Stimulated activated CD8-positive, alpha-beta memory T cell treated with anti-CD3 and anti-CD28 coated beads, Interleukin-7, amount 100 ng/mL, for 1 hour (primary cell): ENCODE results near the gene ADAM19.
"Not testable (repeated sequence)": the region's sequence is repeated elsewhere in the genome, so short reads cannot be mapped to it uniquely, and the experiment has no call there.

ENCODE experiments used
- DNase-seq, 2 donors: peaks; one replicate each; pipeline ENCODE4 v3.0.0-alpha.2; 2020; ENCODE audit warnings: low read depth in 2 of 2

Gene ADAM19

GRCh38 chr5:157486221-157486681 is 89.3 kb downstream of the ADAM19 start:
- no peak for DNase-seq

DNA sequence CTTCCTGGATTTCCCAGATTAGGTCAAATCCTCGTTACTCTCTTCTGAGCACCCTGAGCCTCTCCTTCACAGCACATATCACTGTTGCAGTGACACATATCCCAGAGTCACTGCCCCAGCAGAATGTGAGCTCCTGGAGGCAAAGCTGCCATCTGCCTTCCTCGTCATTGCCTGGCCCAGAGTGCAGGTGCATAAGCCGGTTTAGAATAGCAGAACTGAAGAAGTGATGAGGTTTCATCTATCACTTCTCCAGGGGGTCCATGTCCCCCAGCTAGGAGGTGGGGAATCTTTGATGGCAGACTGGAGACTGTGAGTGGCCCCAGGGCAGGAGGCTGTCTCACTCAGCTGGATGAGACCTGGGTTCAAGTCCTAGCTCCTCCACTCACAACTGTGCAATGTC is 89.8 kb downstream of the ADAM19 start:
- no peak for DNase-seq

- DNase-seq, result no peak
These were observed 90.2 kb downstream of the ADAM19 start for GRCh38 chr5:157485340-157485739.

- no peak for DNase-seq
These were observed 90.8 kb downstream of the ADAM19 start for GRCh38 chr5:157484768-157485167.

- DNase-seq, result not testable (repeated sequence)
These were observed 92.9 kb downstream of the ADAM19 start for GRCh38 chr5:157482702-157483101.

- no peak for DNase-seq
These were observed 93.9 kb downstream of the ADAM19 start for GRCh38 chr5:157481666-157482065.

GRCh38 chr5:157481265-157481664 is 94.3 kb downstream of the ADAM19 start:
- no peak for DNase-seq

- no peak for DNase-seq
These were observed 95.7 kb downstream of the ADAM19 start for GRCh38 chr5:157479612-157480510.

- no peak for DNase-seq
These were observed 96.4 kb downstream of the ADAM19 start for GRCh38 chr5:157479166-157479565.

GRCh38 chr5:157478726-157479125 is 96.8 kb downstream of the ADAM19 start:
- DNase-seq, result no peak

GRCh38 chr5:157477814-157478494 is 97.6 kb downstream of the ADAM19 start:
- no peak for DNase-seq

- DNase-seq, result no peak
These were observed 98.7 kb downstream of the ADAM19 start for GRCh38 chr5:157476702-157477408.

- DNase-seq, result no peak
These were observed 100.1 kb downstream of the ADAM19 start for GRCh38 chr5:157475432-157475831.

GRCh38 chr5:157473383-157474320 is 101.9 kb downstream of the ADAM19 start:
- no peak for DNase-seq

DNA sequence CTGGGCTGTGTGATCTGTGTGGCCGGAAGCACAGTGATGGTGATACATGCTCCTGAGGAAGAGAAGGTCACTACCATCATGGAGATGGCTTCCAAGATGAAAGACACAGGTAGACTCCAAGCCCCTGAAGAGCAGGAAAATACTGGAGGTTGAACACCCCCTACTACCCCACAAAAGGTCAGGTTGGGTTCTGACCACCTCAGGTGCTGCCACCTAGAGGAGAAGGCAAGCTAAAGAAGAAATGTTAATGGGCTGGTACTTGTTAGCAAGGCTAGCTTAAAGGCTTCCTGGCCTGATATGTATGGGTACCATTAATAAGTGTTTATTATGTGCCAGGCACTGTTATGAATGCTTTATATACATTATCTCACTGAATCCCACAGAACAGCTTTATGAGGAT is 103.9 kb downstream of the ADAM19 start:
- DNase-seq, result no peak

DNA sequence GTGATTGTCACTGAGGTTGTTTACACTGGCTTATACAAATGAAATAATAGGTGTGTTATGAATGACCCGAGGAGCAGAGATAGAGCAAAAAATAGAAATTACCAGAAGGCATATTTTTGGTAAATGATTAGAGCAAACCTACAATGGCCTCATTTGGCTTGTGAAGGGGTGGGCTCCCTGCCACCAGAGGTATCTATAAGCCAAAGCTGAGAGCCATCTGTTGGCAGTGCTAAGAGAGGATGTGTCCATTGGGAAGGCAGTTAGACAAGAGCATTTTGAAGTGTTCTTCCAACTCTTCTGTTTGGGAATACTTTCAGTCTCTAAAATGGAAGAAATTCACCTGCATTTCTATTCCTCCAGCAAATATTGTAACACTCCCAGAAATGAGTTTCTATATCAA is 104.9 kb downstream of the ADAM19 start:
- DNase-seq, result no peak

- DNase-seq, result no peak
These were observed 105.9 kb downstream of the ADAM19 start for GRCh38 chr5:157469687-157470086.

DNA sequence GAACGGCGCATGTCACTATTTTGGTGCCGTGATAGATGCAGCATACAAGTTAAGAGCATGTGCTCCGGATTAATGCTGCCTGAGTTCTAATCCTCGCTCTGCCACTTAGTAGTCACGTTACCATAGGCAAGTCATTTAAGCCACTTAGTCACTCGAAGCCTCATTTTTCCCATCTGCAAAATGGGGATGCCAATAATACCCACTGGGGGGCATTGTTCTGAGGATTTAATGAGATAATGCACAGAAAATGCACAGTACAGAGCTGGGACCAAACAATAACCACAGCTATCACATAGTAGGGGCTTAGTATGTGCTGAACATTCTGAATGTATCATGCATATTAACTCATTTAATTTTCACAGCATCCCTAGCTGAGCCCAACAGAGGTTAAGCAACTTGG is 106.5 kb downstream of the ADAM19 start:
- DNase-seq, result no peak

DNA sequence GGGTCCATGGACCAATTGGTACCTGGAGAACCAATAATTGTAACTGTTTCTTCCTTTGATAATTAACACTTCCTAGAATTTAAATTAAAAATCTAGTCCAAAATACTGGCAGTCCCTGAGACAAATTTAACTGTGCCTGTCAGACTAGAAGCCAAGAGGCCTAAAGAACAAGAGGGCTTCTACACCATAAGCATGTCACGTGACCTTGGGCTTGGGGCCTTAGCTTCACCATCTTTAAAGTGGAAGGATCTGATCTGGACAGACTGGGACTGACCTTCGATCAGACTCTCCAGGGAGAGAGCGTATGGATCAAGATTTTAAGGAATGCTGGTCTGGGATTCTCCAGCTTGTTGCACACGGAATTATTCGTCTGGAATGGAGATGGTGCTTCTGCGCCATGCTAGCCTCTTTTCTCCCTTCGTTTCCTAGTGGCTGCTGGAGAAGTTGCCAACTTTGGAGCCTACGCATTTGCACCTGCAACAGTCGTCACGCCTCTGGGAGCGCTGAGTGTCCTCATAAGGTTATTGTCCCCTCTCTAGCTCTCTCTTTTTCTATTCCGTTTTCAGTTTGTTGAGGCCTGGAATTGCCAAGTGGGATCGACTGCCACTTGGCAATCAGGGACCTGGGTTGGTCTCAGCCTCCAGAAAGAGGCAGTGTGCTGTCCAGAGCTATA is 107.1 kb downstream of the ADAM19 start:
- no peak for DNase-seq

- no peak for DNase-seq
These were observed 110.9 kb downstream of the ADAM19 start for GRCh38 chr5:157464519-157465171.
